Loucy (cell line): ENCODE measurements around the gene TSSC4.

ENCODE experiments used
- CTCF ChIP-seq: fragments of 200-600 bp; sonication (generic); conservative IDR thresholded peaks from 2 replicates; pipeline ENCODE4 v1.5.1; 2014; ENCODE audit warnings: mild to moderate bottlenecking, antibody characterized with exemption, low read length
- EZH2phosphoT487 ChIP-seq: fragments of 200-600 bp; IDR thresholded peaks from 2 replicates; pipeline ENCODE4 v1.6.1; 2018; ENCODE audit warnings: antibody characterized with exemption, mild to moderate bottlenecking, moderate library complexity, borderline replicate concordance

GRCh38 chr11:2426826-2427521 lies 26.4 kb downstream of the TSSC4 start:
- TF ChIP-seq CTCF (no peak), EZH2phosphoT487 (no peak)
